Esophagus muscularis mucosa (tissue), 3 donors: ENCODE results near the gene ACP2.

Source experiments
- CTCF ChIP-seq, 3 experiments: fragments of 200-600 bp in 2 of 3; fragments of 450-650 bp in 1 of 3; sonication (generic) in 2 of 3; IDR thresholded peaks; one replicate each; pipeline ENCODE4 v1.5.1; 2017 to 2019; ENCODE audit warnings: antibody characterized with exemption in 3 of 3, mild to moderate bottlenecking in 2 of 3, moderate library complexity in 1 of 3
- POLR2A ChIP-seq: fragments of 450-650 bp; IDR thresholded peaks from one replicate; pipeline ENCODE4 v1.6.1; 2017; ENCODE audit warnings: antibody characterized with exemption, moderate library complexity, mild to moderate bottlenecking, low read depth
- POLR2AphosphoS5 ChIP-seq, 2 donors: sonication (generic); formaldehyde crosslinking; IDR thresholded peaks; one replicate each; pipeline ENCODE4 v1.6.1; 2017; ENCODE audit warnings: antibody characterized with exemption in 2 of 2

GRCh38 chr11:47243454-47243853, 5.2 kb downstream of the ACP2 start:
- no peak for TF ChIP-seq CTCF (IDR thresholded peaks at IDR 0.05)
- no peak for TF ChIP-seq POLR2A
- TF ChIP-seq POLR2AphosphoS5 (IDR thresholded peaks at IDR 0.05) = no peak
